Head of caudate nucleus (tissue), 42 donors: ENCODE measurements around the gene IRF2BPL.
A peak's percentile ranks its signal among the peaks of the same experiment; 100 is the strongest.

Source experiments
- DNase-seq, 42 donors: peaks; one replicate each; pipeline versions ENCODE4 v3.0.0 to v3.0.0-alpha.2; 2020 to 2021; ENCODE audit warnings: mixed read lengths in 7 of 42
- intact Hi-C: fragments of 100-400 bp; cut with DNase I; formaldehyde crosslinking; loops from one replicate; pipeline ENCODE4 v1.15.0; 2022

Gene IRF2BPL

GRCh38 chr14:77058117-77058516 lies 29.6 kb upstream of the IRF2BPL start:
- DNase-seq: peak in 1 of 42 donors; percentile 13
- intact Hi-C loops: no loop called here

DNA sequence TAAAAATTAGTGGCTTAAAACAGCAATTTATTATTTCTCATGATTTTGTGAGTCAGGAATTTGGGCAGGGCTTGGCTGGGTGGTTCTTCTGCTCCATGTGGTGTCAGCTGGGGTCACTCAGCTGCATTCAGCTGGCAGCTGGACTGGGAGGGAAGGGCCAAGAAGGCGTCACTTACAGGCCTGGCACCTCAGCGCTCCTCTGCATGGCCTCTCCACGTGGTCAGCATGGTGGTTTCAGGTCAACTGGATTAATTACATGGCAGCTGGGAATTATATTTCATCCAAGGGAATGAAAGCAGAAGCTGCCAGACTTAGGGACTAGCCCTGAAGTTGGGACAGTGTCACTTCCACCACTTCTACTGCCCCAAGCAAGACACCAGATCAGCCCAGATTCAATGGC lies 27.5 kb upstream of the IRF2BPL start:
- intact Hi-C loops: no loop called here
- peak in 1 of 42 donors; percentile 22 for DNase-seq

DNA sequence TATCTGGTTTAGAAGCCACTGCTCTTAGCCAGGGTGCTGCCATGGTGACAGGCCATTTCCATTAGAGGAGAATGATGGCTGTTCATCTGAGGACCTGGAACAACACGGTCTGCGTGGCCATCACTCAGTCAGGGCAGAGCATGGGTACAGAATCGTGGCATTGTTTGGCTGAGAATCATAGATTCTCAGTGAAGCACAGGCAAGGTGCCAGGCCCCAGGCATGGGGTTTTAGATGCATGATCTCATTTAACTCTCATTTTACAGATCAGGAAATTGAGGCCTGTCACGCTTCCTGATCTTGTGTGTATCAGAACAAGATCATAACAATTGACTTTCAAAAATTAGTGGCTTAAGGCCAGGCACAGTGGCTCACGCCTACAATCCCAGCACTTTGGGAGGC lies 26.8 kb upstream of the IRF2BPL start:
- intact Hi-C loops: no loop called here

GRCh38 chr14:77053046-77053841 lies 24.7 kb upstream of the IRF2BPL start:
- intact Hi-C loops: loop anchor here (5.0 kb wide), 1 partner anchor 136 kb away; no protein-coding TSS in a partner anchor
- peak in 36 of 42 donors; percentile 42 to 86 (median 73) for DNase-seq

More for the DNA sequence above, 26.8 kb upstream of the IRF2BPL start:
- DNase-seq: peak in 11 of 42 donors; percentile 34 to 68 (median 54)

DNA sequence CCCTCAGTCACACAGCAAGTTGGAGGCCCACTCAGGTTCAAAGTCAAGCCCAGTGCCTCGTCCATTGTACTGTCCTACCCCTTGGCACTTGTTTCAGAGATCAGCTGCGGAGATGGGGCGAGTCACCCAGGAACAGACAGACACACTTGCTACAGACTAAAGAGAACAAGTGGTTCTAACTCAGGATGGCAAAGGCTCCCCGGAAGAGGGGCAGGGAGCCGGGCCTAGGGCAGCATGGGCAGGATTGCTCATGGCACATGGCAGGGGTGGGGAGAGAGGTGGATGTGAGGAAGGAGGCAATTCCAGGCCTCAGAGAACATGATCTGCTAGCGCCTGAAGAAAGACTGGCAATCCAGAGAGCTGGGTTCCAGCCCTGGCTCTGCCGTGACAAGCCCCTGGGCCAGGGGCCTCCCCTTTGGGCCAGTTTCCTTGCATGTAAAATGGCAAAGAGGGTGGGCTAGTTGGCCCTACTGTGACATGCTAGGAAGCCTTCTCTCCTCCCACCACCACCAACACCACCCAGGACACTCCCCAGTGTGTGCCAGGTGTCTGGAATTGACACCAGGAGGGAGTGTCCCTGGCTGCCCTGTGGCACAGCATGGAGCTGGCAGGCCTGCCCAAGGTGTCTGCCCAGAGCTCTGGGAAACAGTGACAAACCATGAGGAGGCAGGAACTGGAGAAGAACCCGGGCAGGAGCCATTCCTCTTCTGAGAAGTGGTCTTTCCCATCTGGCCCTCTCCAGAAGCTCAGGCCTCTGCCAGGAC lies 24.0 kb upstream of the IRF2BPL start:
- DNase-seq: peak in 1 of 42 donors; percentile 28
- intact Hi-C loops: loop anchor here (5.0 kb wide), 1 partner anchor 135 kb away; no protein-coding TSS in a partner anchor

DNA sequence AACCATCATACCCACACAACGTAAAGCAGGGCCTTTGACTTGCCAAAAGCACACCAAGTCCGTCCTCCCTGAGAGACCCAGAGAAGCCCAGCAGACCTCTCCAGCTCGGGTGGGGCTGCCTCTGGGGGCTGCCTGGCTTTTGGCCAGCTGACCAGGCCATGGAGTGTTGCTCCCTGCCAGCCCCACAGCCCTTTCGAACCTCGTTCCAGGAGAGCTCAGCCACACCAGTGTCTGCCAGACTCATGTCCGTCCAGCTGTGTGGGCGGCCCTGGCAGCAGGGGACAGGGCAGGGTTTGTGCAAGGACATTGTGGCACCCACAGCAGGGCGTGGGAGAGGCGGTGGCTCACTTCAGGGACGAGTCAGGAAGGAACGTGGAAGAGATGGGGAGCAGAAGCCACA lies 22.6 kb upstream of the IRF2BPL start:
- peak in 23 of 42 donors; percentile 28 to 77 (median 53) for DNase-seq
- intact Hi-C loops: loop anchor here (5.0 kb wide), 1 partner anchor 134 kb away; no protein-coding TSS in a partner anchor

GRCh38 chr14:77046721-77047120 lies 18.2 kb upstream of the IRF2BPL start:
- intact Hi-C loops: no loop called here
- DNase-seq: no peak

GRCh38 chr14:77045238-77046162 lies 17.0 kb upstream of the IRF2BPL start:
- peak in 1 of 42 donors; percentile 24 for DNase-seq
- intact Hi-C loops: no loop called here

DNA sequence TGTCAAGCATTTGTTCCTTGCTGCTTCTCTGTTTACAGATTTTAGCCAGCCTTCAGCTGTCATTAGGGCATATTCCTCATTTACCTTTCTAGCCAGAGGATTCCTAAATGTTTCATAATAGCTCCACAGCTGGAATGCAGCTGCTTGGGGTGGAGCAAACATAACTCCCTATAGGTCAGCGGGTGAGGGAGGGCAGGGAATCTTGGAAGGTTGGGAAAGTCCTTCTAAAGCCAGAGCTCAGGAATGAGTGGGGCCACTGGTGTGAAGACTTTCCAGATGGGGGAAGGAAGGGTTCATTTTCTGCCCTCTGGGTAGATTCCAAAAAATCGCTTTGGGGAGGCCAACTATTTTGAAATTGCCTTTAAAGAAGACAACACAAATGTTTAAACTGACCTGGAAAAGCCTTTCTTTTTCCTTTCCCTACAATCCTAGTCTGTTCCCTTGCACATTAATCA lies 16.3 kb upstream of the IRF2BPL start:
- intact Hi-C loops: no loop called here
- DNase-seq: no peak

DNA sequence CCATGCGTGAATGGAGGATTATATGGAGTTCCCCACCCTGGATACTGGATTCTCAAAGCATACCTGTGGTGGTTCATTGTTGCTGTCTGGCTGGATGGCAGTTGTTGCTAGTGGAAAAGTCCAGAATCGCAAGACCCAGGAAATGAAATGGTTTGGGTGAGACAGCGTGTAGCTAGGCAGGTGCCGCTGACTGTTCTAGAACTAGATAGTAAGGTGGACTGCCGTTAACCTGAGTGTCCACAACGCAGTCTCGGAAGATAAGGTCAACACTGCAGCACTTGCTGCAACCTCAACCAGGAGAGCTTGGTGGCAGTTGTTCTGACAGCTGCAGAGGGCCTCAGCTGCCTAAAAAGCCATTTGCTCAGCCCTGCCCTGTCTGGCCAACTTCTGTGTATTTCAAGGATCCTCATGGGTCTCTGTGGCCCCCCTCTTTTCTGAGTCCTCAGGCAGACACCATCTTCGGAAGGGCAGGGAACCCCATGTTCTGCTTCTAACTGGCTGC lies 15.5 kb upstream of the IRF2BPL start:
- intact Hi-C loops: no loop called here
- DNase-seq: peak in 1 of 42 donors; percentile 36

GRCh38 chr14:77043177-77043983 lies 14.9 kb upstream of the IRF2BPL start:
- peak in 27 of 42 donors; percentile 37 to 89 (median 70) for DNase-seq
- intact Hi-C loops: no loop called here

GRCh38 chr14:77041881-77042545 lies 13.5 kb upstream of the IRF2BPL start:
- DNase-seq: peak in 3 of 42 donors; percentile 37 to 43 (median 38)
- intact Hi-C loops: no loop called here

DNA sequence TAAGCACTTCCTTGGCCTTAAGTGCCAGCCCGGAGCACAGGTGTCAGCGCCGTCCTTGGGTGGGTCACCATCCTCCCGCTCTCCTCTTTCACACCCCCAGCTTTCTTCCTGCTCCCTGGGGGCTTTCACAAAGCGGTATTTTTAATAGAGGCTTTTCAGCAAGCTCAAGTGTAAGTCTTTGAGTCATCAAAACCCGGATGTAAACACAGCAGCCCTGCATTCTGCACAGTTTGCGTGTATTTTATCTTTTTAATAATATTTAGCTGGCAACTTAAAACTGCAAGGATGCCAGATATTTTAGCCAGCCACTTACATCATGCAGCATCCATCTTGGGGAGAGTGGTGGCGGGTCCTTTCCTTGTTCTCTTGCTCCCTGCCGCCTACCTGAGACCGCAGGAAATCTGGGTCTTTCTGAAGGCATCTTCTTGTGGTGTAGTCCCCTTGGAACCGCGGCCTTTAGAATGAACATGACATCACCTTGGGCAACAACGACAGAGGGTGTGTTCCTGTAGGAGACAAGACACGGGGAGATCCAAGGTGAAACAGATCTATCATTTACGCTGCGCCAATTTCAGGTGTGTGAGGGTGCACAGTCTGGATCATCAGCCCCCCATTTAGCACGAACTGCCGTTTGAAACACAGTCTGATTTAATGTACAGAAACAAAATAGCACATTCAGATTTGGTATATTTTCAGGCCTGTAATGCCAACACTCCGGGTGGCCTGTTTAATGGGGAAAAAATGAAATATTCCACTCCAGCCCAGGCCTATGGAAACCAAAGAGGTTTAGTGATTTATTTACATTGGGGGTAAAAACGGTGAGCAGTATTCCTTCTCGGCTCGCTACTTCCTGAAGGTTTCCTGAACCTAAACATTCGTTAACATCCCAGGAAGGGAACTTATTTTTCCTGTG lies 12.5 kb upstream of the IRF2BPL start:
- intact Hi-C loops: loop anchor here (1.0 kb wide), 1 partner anchor 13 kb away; the partner anchor contains the start of gene IRF2BPL
- DNase-seq: peak in 3 of 42 donors; percentile 20 to 48 (median 45)

GRCh38 chr14:77040059-77040740 lies 11.7 kb upstream of the IRF2BPL start:
- intact Hi-C loops: loop anchor here (1.0 kb wide), 1 partner anchor 12 kb away; the partner anchor contains the start of gene IRF2BPL

More at GRCh38 chr14:77040059-77040740, 11.7 kb upstream of the IRF2BPL start:
- DNase-seq: peak; percentile 94 to 99 (median 98)
